Psoas muscle (tissue), 8 donors: ENCODE measurements around the gene NKX2-8. TPM values are rescaled to one million over a fixed set of nuclear protein-coding genes. Genes with fewer than 3 reads are reported as not detected.
A peak's percentile ranks its signal among the peaks of the same experiment; 100 is the strongest.

ENCODE experiments used
- ATAC-seq, 4 donors: fragments of 200-7000 bp; cut with Tn5 transposase; one replicate each; pipeline ENCODE4 v1.9.1; 2020; ENCODE audit warnings: moderate library complexity in 3 of 4, mild to moderate bottlenecking in 2 of 4
- DNase-seq, 2 donors: peaks; one replicate each; pipeline ENCODE4 v3.0.0-alpha.2; 2020
- H3K27ac ChIP-seq: fragments of 200-600 bp; one replicate; pipeline ENCODE4 v1.8.0; 2022
- H3K27me3 ChIP-seq, 3 donors: fragments of 200-600 bp in 1 of 3; one replicate each; pipeline versions ENCODE4 v1.6.1 to v1.8.0; 2013 to 2022; ENCODE audit warnings: low read length in 2 of 3, mild to moderate bottlenecking in 2 of 3, moderate library complexity in 1 of 3; ENCODE audit not compliant: insufficient read depth in 3 of 3
- H3K36me3 ChIP-seq, 2 donors: fragments of 200-600 bp in 1 of 2; one replicate each; pipeline versions ENCODE4 v1.6.1 to v1.8.0; 2013 to 2022; ENCODE audit warnings: low read depth in 1 of 2, mild to moderate bottlenecking in 1 of 2, moderate library complexity in 1 of 2; ENCODE audit not compliant: insufficient read depth in 1 of 2
- H3K4me1 ChIP-seq: fragments of 200-600 bp; one replicate; pipeline ENCODE4 v1.8.0; 2022
- H3K4me3 ChIP-seq: fragments of 200-600 bp; one replicate; pipeline ENCODE4 v1.8.0; 2022; ENCODE audit warnings: mild to moderate bottlenecking
- H3K9me3 ChIP-seq: fragments of 200-600 bp; one replicate; pipeline ENCODE4 v1.8.0; 2022
- CTCF ChIP-seq: fragments of 200-600 bp; IDR thresholded peaks from one replicate; pipeline ENCODE4 v1.8.0; 2022; ENCODE audit warnings: antibody characterized with exemption
- WGBS, 3 donors: extraction: QIAGEN DNeasy Blood & Tissue Kit; methylation state at CpG; one replicate each; pipeline versions ENCODE4 v1.1.6 to v1.1.7; 2013; 5-methylcytosine and 5-hydroxymethylcytosine counted together
- intact Hi-C, 2 donors: fragments of 100-400 bp; cut with DNase I; formaldehyde crosslinking; loops; one replicate each; pipeline versions ENCODE4 v1.11.0 to v1.14.2; 2022
- polyA plus RNA-seq, 3 donors: library from polyadenylated mRNA; stranded (reverse); fragments of 200-250 nt; gene quantifications; one replicate each; pipeline ENCODE4 v1.2.3, GENCODE V29; 2013
- total RNA-seq, 4 donors: library from RNA; stranded (reverse); fragmentation: NEBNext Ultra II Directional in 2 of 4; extraction: Animal tissue kit (Norgen Biotek cat#: 25700) in 2 of 4; gene quantifications; one replicate each; pipeline versions ENCODE4 v1.2.1 to v1.2.4, GENCODE V29; 2021 to 2023
- donor health status: healthy with polysubstance abuse.
- donor health status: DM: no; HTN: no; CAD: no; lungs with moderate emphysema.
- donor health status: Bipolar disorder and iron deficiency.
- donor health status: healthy.
- donor health status: DM: yes; HTN: yes; CAD: no.
- donor health status: DM: no; HTN: no; CAD: no.
- donor health status: DM: no; HTN: no; CAD: no.
- donor health status: DM: yes; HTN: yes; CAD: no.

The NKX2-8 gene
- total and polyA plus RNA-seq, 7 donors: not detected

GRCh38 chr14:36579573-36580140 lies 2.8 kb downstream of the NKX2-8 start:
- ATAC-seq (no peak), DNase-seq (no peak)
- H3K4me3 ChIP-seq: no peak overlapping the region
- H3K27ac ChIP-seq: no peak overlapping the region
- peaks cover 12 to 91% (median 37%) of the 10 kb centered on the region in 3 donors for H3K27me3 ChIP-seq
- H3K36me3 ChIP-seq: no peaks in the 10 kb centered on the region
- no peaks in the 10 kb centered on the region for H3K9me3 ChIP-seq
- 9 to 10% (median 10%) methylated on average over 22 of the region's 22 CpGs for WGBS, 3 donors
- intact Hi-C loops: no loop called here
- peaks cover 8% of the 10 kb centered on the region for H3K4me1 ChIP-seq
- no peak for TF ChIP-seq CTCF

- no peak for DNase-seq
- intact Hi-C loops: no loop called here
- Histone ChIP-seq H3K4me1 (peaks cover 8% of the 10 kb centered on the region), H3K9me3 (no peaks in the 10 kb centered on the region), H3K36me3 (no peaks in the 10 kb centered on the region), H3K4me3 (no peak overlapping the region), H3K27ac (no peak overlapping the region), H3K27me3 (peaks cover 12 to 89% (median 32%) of the 10 kb centered on the region in 3 donors)
- ATAC-seq: no peak
- TF ChIP-seq CTCF: no peak
- WGBS, 3 donors: 31 to 42% (median 38%) methylated on average over 4 of the region's 4 CpGs
Measured at GRCh38 chr14:36579001-36579555, 3.3 kb downstream of the NKX2-8 start.

- Histone ChIP-seq H3K27me3 (peaks cover 0 to 25% (median 0%) of the 10 kb centered on the region in 3 donors), H3K27ac (no peak overlapping the region), H3K9me3 (no peaks in the 10 kb centered on the region), H3K36me3 (no peaks in the 10 kb centered on the region), H3K4me1 (no peaks in the 10 kb centered on the region), H3K4me3 (no peak overlapping the region)
- 35 to 54% (median 39%) methylated on average over 2 of the region's 2 CpGs for WGBS, 3 donors
- ATAC-seq (no peak), DNase-seq (no peak)
- no peak for TF ChIP-seq CTCF
- intact Hi-C loops: no loop called here
Measured at GRCh38 chr14:36570065-36570464, 12.3 kb downstream of the NKX2-8 start.

GRCh38 chr14:36556811-36557433 lies 25.5 kb downstream of the NKX2-8 start:
- peak; percentile 71 for TF ChIP-seq CTCF
- ATAC-seq (peak in 1 of 4 donors; percentile 59), DNase-seq (no peak)
- 61 to 65% (median 62%) methylated on average over 9 of the region's 9 CpGs for WGBS, 3 donors
- Histone ChIP-seq H3K4me3 (no peak overlapping the region), H3K4me1 (no peaks in the 10 kb centered on the region), H3K27ac (no peak overlapping the region), H3K36me3 (no peaks in the 10 kb centered on the region), H3K9me3 (no peaks in the 10 kb centered on the region), H3K27me3 (peaks cover 0 to 8% (median 6%) of the 10 kb centered on the region in 3 donors)
- intact Hi-C loops: loop anchor here (10.0 kb wide), 2 partner anchors 388 to 672 kb away; no protein-coding TSS in a partner anchor
